Occipital lobe (tissue), 2 donors: Measurements from ENCODE around the gene OR9A4. TPM values are rescaled to one million over a fixed set of nuclear protein-coding genes. Genes with fewer than 3 reads are reported as not detected.

Source experiments
- DNase-seq: peaks from one replicate; lab custom pipeline; 2025; lab: John Stamatoyannopoulos, UW
- total RNA-seq: library from RNA; depleted of rRNA; stranded (reverse); fragments of >200 nt; gene quantifications from one replicate; pipeline ENCODE4 v1.2.3, GENCODE V29; 2014

The OR9A4 gene
- total RNA-seq, 1 donor from 2014 or later = 0.31 TPM

DNA sequence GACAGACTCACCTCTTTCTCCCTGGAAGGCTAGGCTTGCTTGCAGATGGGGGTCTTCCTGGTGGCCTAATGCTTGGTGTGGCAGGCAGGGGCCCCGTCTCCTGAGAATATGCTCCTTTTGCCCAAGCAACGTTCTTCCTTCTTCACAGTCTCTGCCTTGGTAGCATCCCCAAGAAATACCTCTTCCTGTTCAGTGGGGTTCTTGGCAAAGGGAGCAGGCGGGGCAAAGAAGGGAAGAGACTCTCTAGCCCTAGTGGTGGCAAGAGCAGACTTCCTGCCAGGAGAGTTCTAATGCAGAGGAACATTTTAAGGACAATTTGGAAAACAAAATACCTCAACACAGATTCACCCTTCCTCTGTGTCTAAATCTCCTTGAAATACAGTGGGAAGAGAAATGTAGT is 30.6 kb downstream of the OR9A4 start, which contains the start of gene CLEC5A:
TSS of gene CLEC5A (minus strand) at position 179 of the 400 bp plus-strand sequence. CDS start 682 bp downstream, outside the sequence.
- DNase-seq = no peak

DNA sequence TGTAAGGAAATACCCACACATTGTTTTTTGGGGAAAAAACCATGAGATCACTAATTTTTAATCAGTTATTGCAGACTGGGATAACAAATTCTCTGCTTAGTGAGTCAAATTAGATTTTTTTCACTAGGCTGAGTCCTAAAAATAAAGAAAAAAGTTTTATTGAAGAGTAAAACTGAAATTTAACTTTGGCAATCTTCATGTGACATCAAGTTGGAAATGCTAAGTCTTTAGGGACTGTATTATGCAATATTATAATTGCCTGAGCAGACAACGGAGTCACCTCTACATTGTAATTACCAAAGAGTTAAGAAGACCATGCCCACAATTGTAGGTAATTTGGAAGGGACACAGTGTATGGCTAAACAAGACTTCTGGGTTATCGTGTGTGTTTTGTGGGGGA is 32.8 kb downstream of the OR9A4 start:
- no peak for DNase-seq

DNA sequence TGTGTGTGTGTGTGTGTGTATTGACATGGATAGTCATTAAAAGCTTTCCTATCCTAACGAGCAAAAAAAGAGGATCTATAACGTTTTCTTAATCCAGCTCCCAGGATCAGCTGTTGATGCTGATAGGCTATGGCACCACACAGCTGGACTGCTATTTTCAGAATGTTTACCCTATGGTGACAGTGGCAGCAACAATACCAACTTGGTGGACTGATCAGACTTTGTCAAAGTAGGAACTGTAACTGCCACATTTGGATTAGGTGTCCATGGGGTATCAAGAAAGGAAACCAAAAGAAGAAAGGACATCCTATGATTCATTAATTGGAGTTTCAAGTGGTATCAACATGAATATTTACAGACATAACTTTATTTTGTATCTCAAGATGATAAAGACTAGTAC is 33.3 kb downstream of the OR9A4 start:
- no peak for DNase-seq

DNA sequence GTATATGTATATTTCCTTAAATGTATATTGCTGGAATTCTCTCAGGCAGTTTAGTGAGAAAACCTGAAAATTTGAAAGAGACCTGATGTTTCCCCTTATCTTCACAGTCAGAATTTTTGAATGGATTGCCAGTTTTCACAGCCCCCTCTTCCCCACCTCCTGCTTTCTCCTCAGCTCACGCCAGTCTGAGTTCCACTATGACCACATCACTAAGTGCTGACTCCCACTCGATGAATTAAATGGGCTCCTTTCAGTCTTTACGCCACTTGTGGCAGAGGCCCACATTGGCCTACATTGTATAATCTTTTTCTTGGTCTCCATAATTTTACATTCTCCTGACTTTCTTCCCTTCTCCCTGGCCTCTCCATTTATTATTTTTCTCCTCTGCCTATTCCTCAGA is 33.7 kb downstream of the OR9A4 start:
- no peak for DNase-seq

DNA sequence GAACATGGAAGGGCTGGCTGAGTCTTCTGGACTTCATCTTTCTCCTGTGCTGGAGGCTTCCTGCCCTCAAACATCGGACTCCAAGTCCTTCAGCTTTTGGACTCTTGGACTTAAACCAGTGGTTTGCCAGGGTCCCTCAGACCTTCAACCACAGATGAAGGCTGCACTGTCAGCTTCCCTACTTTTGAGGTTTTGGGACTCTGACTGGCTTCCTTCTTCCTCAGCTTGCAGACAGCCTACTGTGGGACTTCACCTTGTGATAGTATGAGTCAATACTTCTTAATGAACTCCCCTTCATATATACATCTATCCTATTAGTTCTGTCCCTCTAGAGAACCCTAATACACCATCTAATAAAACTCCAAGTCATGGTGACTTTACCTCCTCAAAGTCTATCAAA is 34.6 kb downstream of the OR9A4 start:
- DNase-seq = no peak

DNA sequence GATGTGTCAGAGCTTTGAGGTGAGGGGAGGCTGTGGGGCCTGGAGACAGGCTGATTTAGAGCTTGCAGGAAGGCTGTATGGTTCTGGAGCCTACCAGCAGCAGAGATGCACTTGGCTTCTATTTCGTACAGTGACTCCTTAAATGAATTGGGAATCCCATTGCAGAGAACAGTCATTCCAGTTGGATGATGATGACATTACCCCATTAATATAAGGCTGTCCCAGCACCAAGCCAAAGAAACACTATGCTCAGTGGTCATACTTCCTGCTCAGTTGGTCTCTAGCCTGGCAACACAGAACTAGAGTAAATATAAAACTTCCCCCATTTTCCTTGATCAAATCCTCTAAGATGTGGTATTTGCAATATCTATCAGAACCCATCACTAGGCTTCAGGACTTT is 36.3 kb downstream of the OR9A4 start:
- DNase-seq = no peak

DNA sequence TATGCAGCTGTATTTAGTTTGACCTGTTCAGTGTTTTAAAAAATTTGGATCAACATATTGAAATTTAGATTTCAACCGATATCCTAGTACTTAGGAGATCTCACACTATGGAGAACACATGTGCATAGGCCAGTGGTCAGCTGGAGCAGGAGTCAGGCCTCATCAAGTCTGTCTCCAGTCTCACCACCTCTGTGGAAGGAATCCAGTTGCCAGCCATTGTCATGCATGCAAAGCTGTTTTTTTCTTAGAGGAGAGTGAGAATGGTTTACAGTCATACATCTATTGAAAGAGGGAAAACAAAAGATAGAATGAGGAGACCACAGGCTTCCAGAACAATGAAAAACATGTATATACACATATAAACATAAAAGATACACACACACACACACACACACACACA is 38.1 kb downstream of the OR9A4 start:
- no peak for DNase-seq

DNA sequence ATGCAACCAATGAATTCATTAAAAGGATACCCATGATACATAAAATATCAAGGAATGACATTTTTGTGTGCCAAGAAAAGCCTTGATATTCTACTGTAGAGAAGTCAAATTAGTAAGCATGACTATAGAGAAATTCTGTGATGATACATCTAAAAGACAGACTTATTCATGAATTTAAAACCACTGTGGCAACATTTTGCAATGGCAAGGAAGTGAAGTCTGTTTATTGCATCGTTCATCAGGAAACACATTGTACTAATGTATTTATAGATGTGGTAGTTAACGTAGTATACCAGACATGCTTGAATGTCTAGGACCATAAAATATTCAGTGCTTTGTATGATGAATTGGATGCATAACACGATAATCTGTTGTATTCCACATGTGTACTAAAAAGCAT is 39.9 kb downstream of the OR9A4 start:
- DNase-seq = no peak

DNA sequence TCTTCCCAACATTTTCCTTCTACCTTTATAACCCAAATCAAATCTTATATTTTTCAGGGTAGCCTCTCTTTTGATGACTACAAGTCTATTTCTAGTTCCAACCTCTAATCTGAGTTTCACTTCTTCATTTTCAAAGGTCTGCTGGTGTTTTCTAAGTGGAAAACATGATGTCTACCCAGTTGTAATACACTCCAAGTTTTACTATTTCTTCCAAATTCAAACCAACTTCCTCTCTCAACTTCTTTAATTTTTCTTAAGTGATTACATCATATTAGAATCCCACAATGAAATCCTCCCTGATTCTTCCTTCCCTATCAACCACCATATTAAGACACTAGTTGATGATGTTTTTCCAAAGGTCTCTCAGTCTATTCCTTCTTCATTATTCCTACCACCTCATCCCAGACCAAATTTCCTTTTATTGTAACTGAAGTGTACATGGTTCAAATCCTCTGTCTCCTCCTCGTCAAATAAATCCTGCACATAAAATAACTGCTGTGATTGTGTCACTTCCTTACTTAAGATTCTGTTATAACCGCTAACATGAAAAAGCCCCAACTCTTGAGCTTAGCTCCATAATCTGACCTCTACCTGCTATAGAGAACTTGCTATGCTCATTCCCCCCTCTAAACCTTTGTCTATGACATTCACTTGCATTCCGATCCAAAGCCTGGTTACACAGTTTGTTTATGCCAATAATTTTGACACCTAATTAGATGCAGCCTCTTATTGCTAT is 44.7 kb downstream of the OR9A4 start:
- no peak for DNase-seq

Other genes starting within 250 kb of the OR9A4 start
- 47.7 TPM for gene DENND11, start 214.2 kb upstream of the OR9A4 start, total RNA-seq
- gene WEE2, start 208.0 kb upstream of the OR9A4 start, total RNA-seq = 0.16 TPM
- gene SSBP1, start 178.0 kb upstream of the OR9A4 start, total RNA-seq = 79.9 TPM
- gene TAS2R3, start 152.3 kb upstream of the OR9A4 start, total RNA-seq = 2.5 TPM
- 4.5 TPM for gene TAS2R4, start 139.7 kb upstream of the OR9A4 start, total RNA-seq
- gene TAS2R5, start 126.2 kb upstream of the OR9A4 start, total RNA-seq = 3.4 TPM
- not detected for gene PRSS37, start 74.9 kb upstream of the OR9A4 start, total RNA-seq
- not detected for gene CLEC5A, start 30.6 kb downstream of the OR9A4 start, total RNA-seq
- gene TAS2R38, start 57.4 kb downstream of the OR9A4 start, total RNA-seq = not detected
- 0.16 TPM for gene MGAM, start 79.5 kb downstream of the OR9A4 start, total RNA-seq
- not detected for gene MGAM2, start 195.3 kb downstream of the OR9A4 start, total RNA-seq